22Rv1 (cell line): Measurements from ENCODE around the gene SYNRG.

Experiments used
- ZFX ChIP-seq: fragments of 450-650 bp; IDR thresholded peaks from 2 replicates; pipeline ENCODE4 v1.6.1; 2017; ENCODE audit warnings: antibody characterized with exemption, borderline replicate concordance
- TF ChIP-seq, protein P1 (sequence below): fragments of 450-650 bp; IDR thresholded peaks from 2 replicates; pipeline ENCODE4 v1.5.1; 2017; ENCODE audit warnings: mild to moderate bottlenecking

DNA sequence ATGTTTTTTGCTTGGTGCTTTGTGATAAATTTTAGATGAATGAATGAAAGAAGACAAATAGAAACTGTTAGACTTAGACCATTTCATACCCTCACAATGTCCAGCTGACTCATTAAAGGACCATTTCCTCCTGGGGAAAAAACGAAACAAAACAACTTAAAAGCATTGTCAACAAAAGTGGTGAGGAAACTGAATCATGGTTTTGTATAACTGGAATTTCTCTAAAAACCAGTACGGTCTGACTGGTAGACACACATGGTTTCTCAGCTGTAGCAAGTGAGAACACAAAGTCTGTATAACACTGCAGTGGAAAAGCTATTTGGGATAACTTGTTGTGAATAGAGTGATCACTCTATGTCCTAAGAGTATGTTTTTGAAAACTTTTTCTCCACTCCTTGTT, 39.3 kb upstream of the SYNRG start:
- TF ChIP-seq, protein P1, sequence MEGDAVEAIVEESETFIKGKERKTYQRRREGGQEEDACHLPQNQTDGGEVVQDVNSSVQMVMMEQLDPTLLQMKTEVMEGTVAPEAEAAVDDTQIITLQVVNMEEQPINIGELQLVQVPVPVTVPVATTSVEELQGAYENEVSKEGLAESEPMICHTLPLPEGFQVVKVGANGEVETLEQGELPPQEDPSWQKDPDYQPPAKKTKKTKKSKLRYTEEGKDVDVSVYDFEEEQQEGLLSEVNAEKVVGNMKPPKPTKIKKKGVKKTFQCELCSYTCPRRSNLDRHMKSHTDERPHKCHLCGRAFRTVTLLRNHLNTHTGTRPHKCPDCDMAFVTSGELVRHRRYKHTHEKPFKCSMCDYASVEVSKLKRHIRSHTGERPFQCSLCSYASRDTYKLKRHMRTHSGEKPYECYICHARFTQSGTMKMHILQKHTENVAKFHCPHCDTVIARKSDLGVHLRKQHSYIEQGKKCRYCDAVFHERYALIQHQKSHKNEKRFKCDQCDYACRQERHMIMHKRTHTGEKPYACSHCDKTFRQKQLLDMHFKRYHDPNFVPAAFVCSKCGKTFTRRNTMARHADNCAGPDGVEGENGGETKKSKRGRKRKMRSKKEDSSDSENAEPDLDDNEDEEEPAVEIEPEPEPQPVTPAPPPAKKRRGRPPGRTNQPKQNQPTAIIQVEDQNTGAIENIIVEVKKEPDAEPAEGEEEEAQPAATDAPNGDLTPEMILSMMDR: no peak
- TF ChIP-seq ZFX: no peak
